Measurements from ENCODE around the gene ZNF853. TPM values are rescaled to one million over a fixed set of nuclear protein-coding genes. Genes with fewer than 3 reads are reported as not detected.
A peak's percentile ranks its signal among the peaks of the same experiment; 100 is the strongest.

ZNF853 gene
- total RNA-seq, 2 experiments from 2014 or later, result 0.55 to 0.60 TPM

DNA sequence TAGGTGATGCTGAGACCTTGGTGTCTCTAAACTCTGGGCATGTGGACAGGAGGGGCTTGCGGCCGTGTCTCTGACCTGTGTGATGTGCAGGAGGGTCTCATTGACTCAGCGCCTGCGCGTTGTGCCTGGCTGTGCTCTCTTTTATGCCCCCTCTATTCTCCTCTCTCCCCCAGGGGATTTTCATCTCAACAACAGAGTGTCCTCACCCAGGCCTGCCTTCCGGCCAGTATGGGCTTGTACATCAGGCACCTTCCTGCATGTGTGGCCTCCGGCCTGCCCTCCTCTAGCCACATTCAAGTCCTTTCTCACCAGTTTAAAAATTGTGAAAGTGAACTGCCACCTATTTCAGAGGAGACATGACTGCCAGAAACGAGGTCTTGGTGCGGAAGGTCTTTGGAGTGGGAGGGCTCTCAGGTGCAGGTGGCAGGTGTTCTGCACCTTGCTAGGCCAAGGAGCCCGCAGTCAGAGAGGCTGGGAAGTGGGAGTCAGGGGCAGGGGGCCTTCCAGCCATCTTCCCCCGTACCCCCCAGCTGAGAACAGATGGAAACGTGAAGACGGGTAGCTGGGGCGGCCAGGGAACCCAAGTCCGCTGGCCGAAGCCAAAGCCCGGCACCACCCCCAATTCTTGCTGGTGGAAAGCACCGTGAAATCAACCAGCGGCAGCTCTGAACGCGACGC, 26.1 kb upstream of the ZNF853 start:
- Histone ChIP-seq H3K4me1 (ENCODE audit: insufficient read depth, low read length, poor library complexity, severe bottlenecking) (peaks cover 26% of the 10 kb centered on the region), H3K4me3 (ENCODE audit: low read depth, low read length, poor library complexity, severe bottlenecking) (peak overlapping the region; percentile 84), H3K36me3 (ENCODE audit: insufficient read depth, low read length) (peaks cover 79% of the 10 kb centered on the region), H3K9me3 (ENCODE audit: low read length) (no peaks in the 10 kb centered on the region), H2AFZ (ENCODE audit: low read length) (peak overlapping the region; percentile 56; the same call in 1 of the 2 replicates), H3K9me2 (ENCODE audit: insufficient read depth, low read length) (no peaks in the 10 kb centered on the region), H3K4me2 (ENCODE audit: low read length) (peak overlapping the region; percentile 86), H3K27ac (ENCODE audit: low read depth, low read length, poor library complexity, severe bottlenecking) (peak overlapping the region; percentile 72), H4K20me1 (ENCODE audit: insufficient read depth, low read length) (no peaks in the 10 kb centered on the region), H3K79me2 (ENCODE audit: insufficient read depth, low read depth, low read length) (peaks cover 13% of the 10 kb centered on the region)
- ChIA-PET CTCF (ENCODE audit: unreplicated experiment) (interaction anchor here (0.8 kb wide), 1 partner anchor 9 kb away, joined by 3 read pairs; no protein-coding TSS in a partner anchor), POLR2A (interaction anchor here (0.9 to 1.9 kb wide), 4 partner anchors 9 to 23 kb away, joined by 3 to 7 read pairs (median 4); partner anchors contain the start of gene ZDHHC4)
- intact Hi-C loops (cut with micrococcal nuclease; ENCODE audit: unreplicated experiment), result no loop called here
- no TSS peak for BruUV-seq (replicated peaks)
- peak; percentile 25 for DNase-seq (ENCODE audit: low spot score)
- TF ChIP-seq, protein P1, sequence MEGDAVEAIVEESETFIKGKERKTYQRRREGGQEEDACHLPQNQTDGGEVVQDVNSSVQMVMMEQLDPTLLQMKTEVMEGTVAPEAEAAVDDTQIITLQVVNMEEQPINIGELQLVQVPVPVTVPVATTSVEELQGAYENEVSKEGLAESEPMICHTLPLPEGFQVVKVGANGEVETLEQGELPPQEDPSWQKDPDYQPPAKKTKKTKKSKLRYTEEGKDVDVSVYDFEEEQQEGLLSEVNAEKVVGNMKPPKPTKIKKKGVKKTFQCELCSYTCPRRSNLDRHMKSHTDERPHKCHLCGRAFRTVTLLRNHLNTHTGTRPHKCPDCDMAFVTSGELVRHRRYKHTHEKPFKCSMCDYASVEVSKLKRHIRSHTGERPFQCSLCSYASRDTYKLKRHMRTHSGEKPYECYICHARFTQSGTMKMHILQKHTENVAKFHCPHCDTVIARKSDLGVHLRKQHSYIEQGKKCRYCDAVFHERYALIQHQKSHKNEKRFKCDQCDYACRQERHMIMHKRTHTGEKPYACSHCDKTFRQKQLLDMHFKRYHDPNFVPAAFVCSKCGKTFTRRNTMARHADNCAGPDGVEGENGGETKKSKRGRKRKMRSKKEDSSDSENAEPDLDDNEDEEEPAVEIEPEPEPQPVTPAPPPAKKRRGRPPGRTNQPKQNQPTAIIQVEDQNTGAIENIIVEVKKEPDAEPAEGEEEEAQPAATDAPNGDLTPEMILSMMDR (conservative IDR thresholded peaks at IDR 0.05; ENCODE audit: low read length), result no peak; the same call in 1 of the 2 replicates
- TF ChIP-seq EZH2phosphoT487 (IDR thresholded peaks at IDR 0.05; ENCODE audit: borderline replicate concordance, low read depth, low read length), result no peak

DNA sequence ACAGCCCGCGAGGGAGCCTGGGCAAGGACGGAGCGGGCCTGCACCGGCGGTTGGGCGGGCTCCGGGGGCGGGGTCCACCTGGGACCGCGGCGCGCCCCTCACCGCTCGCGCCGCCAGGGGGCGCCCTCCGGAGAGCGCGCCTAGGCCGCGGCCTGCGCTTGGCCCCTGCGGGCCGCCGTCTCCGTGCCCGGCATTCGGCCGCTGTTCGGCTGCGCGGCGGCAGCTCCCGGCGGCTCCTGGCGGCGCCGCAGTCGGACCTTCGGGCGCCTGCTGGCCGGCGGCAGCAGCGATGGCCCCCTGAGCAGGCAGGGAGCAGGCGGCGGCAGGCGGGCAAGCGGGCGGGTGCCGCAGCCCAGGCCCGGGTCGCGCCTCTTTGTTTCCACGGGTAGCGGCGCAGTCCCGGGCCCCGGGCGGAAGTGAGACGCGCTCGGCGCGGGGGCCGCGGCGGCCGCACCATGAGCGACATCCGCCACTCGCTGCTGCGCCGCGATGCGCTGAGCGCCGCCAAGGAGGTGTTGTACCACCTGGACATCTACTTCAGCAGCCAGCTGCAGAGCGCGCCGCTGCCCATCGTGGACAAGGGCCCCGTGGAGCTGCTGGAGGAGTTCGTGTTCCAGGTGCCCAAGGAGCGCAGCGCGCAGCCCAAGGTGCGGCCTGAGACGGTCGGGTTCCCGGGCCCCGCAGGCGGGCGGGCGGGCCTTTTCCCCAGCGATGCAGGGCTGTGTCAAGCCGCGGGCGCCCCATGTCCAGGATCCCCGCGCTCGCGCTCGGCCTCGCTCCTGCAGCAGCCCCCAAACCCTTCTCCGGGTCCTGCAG, 25.4 kb upstream of the ZNF853 start, which contains the start of gene INTS15:
Gene INTS15, plus strand, starts transcription at position 193 of the 816 bp plus-strand sequence. Its CDS starts 263 bp downstream, at position 456.
- peak within 1 kb of the TSS; percentile 72 for H3K27ac ChIP-seq (ENCODE audit: low read depth, low read length, poor library complexity, severe bottlenecking)
- peak within 1 kb of the TSS; percentile 56; the same call in 1 of the 2 replicates for H2AFZ ChIP-seq (ENCODE audit: low read length)
- peaks cover 22% of the 10 kb centered on the region for H3K4me1 ChIP-seq (ENCODE audit: insufficient read depth, low read length, poor library complexity, severe bottlenecking)
- ChIA-PET CTCF (ENCODE audit: unreplicated experiment) (interaction anchor here (0.8 to 0.9 kb wide), 2 partner anchors 10 to 14 kb away, joined by 3 to 4 read pairs; no protein-coding TSS in a partner anchor), POLR2A (interaction anchor here (0.6 to 1.9 kb wide), 5 partner anchors 8 to 111 kb away, joined by 3 to 7 read pairs (median 4); no protein-coding TSS in a partner anchor)
- no peaks in the 10 kb centered on the region for H3K9me3 ChIP-seq (ENCODE audit: low read length)
- H3K9me2 ChIP-seq (ENCODE audit: insufficient read depth, low read length), result no peaks in the 10 kb centered on the region
- intact Hi-C loops (cut with micrococcal nuclease; ENCODE audit: unreplicated experiment), result loop anchor here (1.0 to 5.0 kb wide), 5 partner anchors 13 to 267 kb away; partner anchors contain the start of genes ZDHHC4 and ZNF316
- no peaks in the 10 kb centered on the region for H4K20me1 ChIP-seq (ENCODE audit: insufficient read depth, low read length)
- H3K36me3 ChIP-seq (ENCODE audit: insufficient read depth, low read length), result peaks cover 79% of the 10 kb centered on the region
- H3K79me2 ChIP-seq (ENCODE audit: insufficient read depth, low read depth, low read length), result peaks cover 13% of the 10 kb centered on the region
- DNase-seq (ENCODE audit: low spot score), result peak; percentile 88
- TF ChIP-seq, protein P1 (conservative IDR thresholded peaks at IDR 0.05; ENCODE audit: low read length), result no peak; the same call in 1 of the 2 replicates
- no peak for TF ChIP-seq EZH2phosphoT487 (IDR thresholded peaks at IDR 0.05; ENCODE audit: borderline replicate concordance, low read depth, low read length)
- no TSS peak for BruUV-seq (replicated peaks)
- H3K4me2 ChIP-seq (ENCODE audit: low read length), result peak within 1 kb of the TSS; percentile 97
- H3K4me3 ChIP-seq (ENCODE audit: low read depth, low read length, poor library complexity, severe bottlenecking), result peak within 1 kb of the TSS; percentile 84

Data from OCI-LY7 (cell line).